ENCODE results near the gene COL19A1.

The COL19A1 gene

GRCh38 chr6:69818223-69818930 lies 48.0 kb upstream of the COL19A1 start:
- Histone ChIP-seq H3K36me3 (ENCODE audit: insufficient read depth, low read length) (no peaks in the 10 kb centered on the region), H3K9me2 (replicated peaks; ENCODE audit: low read depth, low read length) (no peaks in the 10 kb centered on the region), H3K4me2 (ENCODE audit: low read depth, low read length, poor library complexity, severe bottlenecking) (no peak overlapping the region), H4K20me1 (ENCODE audit: insufficient read depth, low read length, poor library complexity, severe bottlenecking) (no peaks in the 10 kb centered on the region), H3K9me3 (ENCODE audit: insufficient read depth, low read depth, low read length) (no peaks in the 10 kb centered on the region), H3K27me3 (ENCODE audit: insufficient read depth, low read length, poor library complexity, severe bottlenecking) (no peaks in the 10 kb centered on the region), H3K79me2 (ENCODE audit: insufficient read depth, low read length) (no peaks in the 10 kb centered on the region), H3K4me1 (ENCODE audit: insufficient read depth, low read length, poor library complexity, severe bottlenecking) (peaks cover 16% of the 10 kb centered on the region), H3K4me3 (ENCODE audit: low read length, poor library complexity, severe bottlenecking) (no peak overlapping the region), H2AFZ (ENCODE audit: low read length) (no peak overlapping the region), H3K9ac (ENCODE audit: low read depth, low read length, poor library complexity, severe bottlenecking) (no peak overlapping the region), H3F3A (ENCODE audit: low read depth) (no peaks in the 10 kb centered on the region)
- TF ChIP-seq EZH2phosphoT487 (IDR thresholded peaks at IDR 0.05; ENCODE audit: borderline replicate concordance) = no peak
- TF ChIP-seq CTCF (conservative IDR thresholded peaks at IDR 0.05; ENCODE audit: low read length) = no peak

- no peaks in the 10 kb centered on the region for H3K36me3 ChIP-seq (ENCODE audit: insufficient read depth, low read length)
- H3K4me1 ChIP-seq (ENCODE audit: insufficient read depth, low read length, poor library complexity, severe bottlenecking) = peaks cover 11% of the 10 kb centered on the region
- H4K20me1 ChIP-seq (ENCODE audit: insufficient read depth, low read length, poor library complexity, severe bottlenecking) = no peaks in the 10 kb centered on the region
- TF ChIP-seq CTCF (conservative IDR thresholded peaks at IDR 0.05; ENCODE audit: low read length) (no peak), EZH2phosphoT487 (IDR thresholded peaks at IDR 0.05; ENCODE audit: borderline replicate concordance) (no peak)
- no peak overlapping the region for H3K4me3 ChIP-seq (ENCODE audit: low read length, poor library complexity, severe bottlenecking)
- H3K27me3 ChIP-seq (ENCODE audit: insufficient read depth, low read length, poor library complexity, severe bottlenecking) = no peaks in the 10 kb centered on the region
- H3K9me3 ChIP-seq (ENCODE audit: insufficient read depth, low read depth, low read length) = no peaks in the 10 kb centered on the region
- no peaks in the 10 kb centered on the region for H3K9me2 ChIP-seq (replicated peaks; ENCODE audit: low read depth, low read length)
- H2AFZ ChIP-seq (ENCODE audit: low read length) = no peak overlapping the region
- H3K4me2 ChIP-seq (ENCODE audit: low read depth, low read length, poor library complexity, severe bottlenecking) = no peak overlapping the region
- no peak overlapping the region for H3K9ac ChIP-seq (ENCODE audit: low read depth, low read length, poor library complexity, severe bottlenecking)
- no peaks in the 10 kb centered on the region for H3K79me2 ChIP-seq (ENCODE audit: insufficient read depth, low read length)
- H3F3A ChIP-seq (ENCODE audit: low read depth) = no peaks in the 10 kb centered on the region
Observed at GRCh38 chr6:69819138-69819537, 47.2 kb upstream of the COL19A1 start.

- TF ChIP-seq EZH2phosphoT487 (IDR thresholded peaks at IDR 0.05; ENCODE audit: borderline replicate concordance) (no peak), CTCF (conservative IDR thresholded peaks at IDR 0.05; ENCODE audit: low read length) (no peak)
- H3K4me2 ChIP-seq (ENCODE audit: low read depth, low read length, poor library complexity, severe bottlenecking) = no peak overlapping the region
- H3K4me1 ChIP-seq (ENCODE audit: insufficient read depth, low read length, poor library complexity, severe bottlenecking) = peaks cover 9% of the 10 kb centered on the region
- no peak overlapping the region for H3K9ac ChIP-seq (ENCODE audit: low read depth, low read length, poor library complexity, severe bottlenecking)
- no peak overlapping the region for H2AFZ ChIP-seq (ENCODE audit: low read length)
- H3K79me2 ChIP-seq (ENCODE audit: insufficient read depth, low read length) = no peaks in the 10 kb centered on the region
- H3K9me3 ChIP-seq (ENCODE audit: insufficient read depth, low read depth, low read length) = no peaks in the 10 kb centered on the region
- H3K36me3 ChIP-seq (ENCODE audit: insufficient read depth, low read length) = no peaks in the 10 kb centered on the region
- no peaks in the 10 kb centered on the region for H3K27me3 ChIP-seq (ENCODE audit: insufficient read depth, low read length, poor library complexity, severe bottlenecking)
- H3F3A ChIP-seq (ENCODE audit: low read depth) = no peaks in the 10 kb centered on the region
- no peaks in the 10 kb centered on the region for H4K20me1 ChIP-seq (ENCODE audit: insufficient read depth, low read length, poor library complexity, severe bottlenecking)
- H3K4me3 ChIP-seq (ENCODE audit: low read length, poor library complexity, severe bottlenecking) = no peak overlapping the region
- H3K9me2 ChIP-seq (replicated peaks; ENCODE audit: low read depth, low read length) = no peaks in the 10 kb centered on the region
Observed at GRCh38 chr6:69820018-69820417, 46.3 kb upstream of the COL19A1 start.

All from Loucy (cell line).